GM15510 (cell line): ENCODE data around the gene SLC9A4.

ENCODE experiments used
- POLR2A ChIP-seq: IDR thresholded peaks from 3 replicates; pipeline ENCODE4 v1.6.1; 2011; ENCODE audit warnings: borderline replicate concordance; ENCODE audit not compliant: insufficient read length; ENCODE audit errors: extremely low read depth

SLC9A4 gene

GRCh38 chr2:102473020-102473419 lies at the start of gene SLC9A4:
TSS of gene SLC9A4 (plus strand) at chr2:102473226. CDS start at chr2:102473760, 534 bp downstream.
- TF ChIP-seq POLR2A: no peak

- TF ChIP-seq POLR2A: no peak
These were observed 49.7 kb upstream of the SLC9A4 start for GRCh38 chr2:102423368-102423767.

DNA sequence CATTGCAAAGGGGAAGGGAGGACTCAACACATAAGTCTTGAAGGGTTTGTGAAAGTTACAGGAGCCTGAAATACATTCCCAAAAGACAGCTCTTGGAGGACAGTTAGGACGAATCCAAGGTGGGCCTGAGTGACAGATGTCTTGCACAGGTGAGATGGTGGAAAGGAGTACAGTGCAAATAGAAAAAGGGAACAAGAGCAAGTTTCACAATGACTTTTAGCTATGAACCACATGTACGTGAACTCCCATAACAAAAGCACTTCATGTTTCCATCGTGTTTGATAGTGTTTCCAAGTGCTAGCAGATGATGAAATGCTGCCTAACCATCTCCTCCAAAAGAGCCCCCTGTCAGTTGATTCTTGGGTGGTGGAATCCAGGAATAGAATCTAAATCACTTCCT lies 48.3 kb upstream of the SLC9A4 start:
- TF ChIP-seq POLR2A: no peak

GRCh38 chr2:102425441-102426132 lies 47.4 kb upstream of the SLC9A4 start:
- TF ChIP-seq POLR2A: no peak

GRCh38 chr2:102427249-102427648 lies 45.8 kb upstream of the SLC9A4 start:
- no peak for TF ChIP-seq POLR2A

DNA sequence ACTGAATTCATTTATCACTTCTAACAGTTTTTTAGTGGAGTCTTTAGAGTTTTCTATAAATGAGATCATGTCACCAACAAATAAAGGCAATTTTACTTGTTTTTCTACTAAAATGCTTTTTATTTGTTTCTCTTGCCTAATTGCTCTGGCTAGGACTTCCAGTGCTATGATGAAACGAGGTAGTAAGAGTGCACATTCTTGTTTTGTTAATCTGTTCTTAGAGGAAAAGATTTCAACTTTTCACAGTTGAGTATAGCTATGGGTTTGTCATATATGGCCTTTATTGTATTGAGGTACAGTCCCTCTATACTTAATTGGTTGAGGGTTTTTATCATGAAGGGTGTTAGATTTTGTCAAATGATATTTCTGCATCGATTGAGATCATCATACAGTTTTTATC lies 44.5 kb upstream of the SLC9A4 start:
- TF ChIP-seq POLR2A: no peak

- no peak for TF ChIP-seq POLR2A
These were observed 40.6 kb upstream of the SLC9A4 start for GRCh38 chr2:102432386-102432785.

DNA sequence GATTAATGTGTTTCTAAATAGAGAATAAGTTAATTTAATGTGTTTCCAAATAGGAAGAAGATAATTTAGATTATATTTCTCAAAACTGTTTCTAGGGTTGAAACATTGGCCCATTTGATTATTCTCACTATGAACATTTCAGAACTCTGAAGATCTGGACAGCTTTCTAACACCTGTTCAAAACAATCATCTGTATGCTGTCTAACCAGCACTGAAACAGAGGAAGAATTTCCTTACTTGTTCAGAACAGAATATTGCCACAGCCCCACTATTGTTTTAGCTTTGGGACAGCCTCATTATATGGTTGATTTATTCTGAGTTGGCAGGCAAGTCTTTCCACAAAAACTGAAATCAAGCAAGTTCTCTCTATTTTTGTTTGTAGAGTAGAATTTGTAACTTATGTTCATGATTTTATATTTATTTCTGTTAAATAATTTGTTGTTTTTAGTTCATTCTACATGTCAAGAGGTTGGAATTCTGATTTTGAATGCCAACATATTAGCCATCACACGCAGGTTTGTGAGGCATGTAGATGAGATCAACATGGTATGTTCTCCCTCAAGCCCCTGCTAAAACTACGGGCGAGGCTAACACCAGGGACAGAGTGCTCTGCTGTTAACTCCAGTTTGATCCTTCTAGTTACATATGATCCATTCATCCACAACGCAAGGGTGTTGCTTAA lies 38.9 kb upstream of the SLC9A4 start:
- TF ChIP-seq POLR2A: no peak

GRCh38 chr2:102434655-102435381 lies 38.2 kb upstream of the SLC9A4 start:
- TF ChIP-seq POLR2A: no peak

GRCh38 chr2:102435741-102436140 lies 37.3 kb upstream of the SLC9A4 start:
- TF ChIP-seq POLR2A: no peak

- TF ChIP-seq POLR2A: no peak
These were observed 36.7 kb upstream of the SLC9A4 start for GRCh38 chr2:102436323-102436722.

DNA sequence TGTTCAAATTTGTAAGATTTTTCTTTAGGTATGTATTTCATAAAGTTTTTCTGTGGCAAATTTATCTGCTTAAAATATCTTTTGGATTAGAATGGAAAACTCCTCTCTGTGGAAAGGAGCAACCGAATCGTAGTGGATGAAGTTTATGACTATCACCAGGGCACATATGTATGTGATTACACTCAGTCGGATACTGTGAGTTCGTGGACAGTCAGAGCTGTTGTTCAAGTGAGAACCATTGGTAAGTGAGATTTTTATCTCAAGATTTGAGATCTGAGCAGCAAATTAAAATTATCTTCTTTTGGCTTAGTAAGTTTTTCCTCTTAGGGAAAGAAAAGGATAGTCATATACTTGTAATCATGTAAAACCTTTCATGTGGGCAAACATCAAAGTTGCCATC lies 35.9 kb upstream of the SLC9A4 start:
- no peak for TF ChIP-seq POLR2A

DNA sequence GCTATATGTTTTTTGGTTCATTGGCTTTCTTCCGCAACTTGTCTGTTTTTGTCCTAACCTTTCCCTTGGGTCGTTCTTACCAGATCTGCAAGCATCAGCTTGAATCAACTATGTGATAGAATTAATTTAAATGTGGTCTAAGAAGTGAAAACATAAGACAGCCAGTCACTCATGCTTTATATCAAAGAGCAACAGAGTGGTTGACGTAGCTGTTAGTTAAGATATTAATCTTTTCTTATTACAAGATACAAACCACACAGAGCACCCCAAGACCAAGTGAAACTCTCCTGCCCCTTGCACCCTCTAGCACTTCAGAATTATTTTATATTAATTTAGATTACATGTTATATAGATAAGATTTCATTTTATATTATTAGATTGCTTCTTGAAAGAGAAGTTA lies 34.9 kb upstream of the SLC9A4 start:
- TF ChIP-seq POLR2A: no peak

- TF ChIP-seq POLR2A: no peak
These were observed 34.4 kb upstream of the SLC9A4 start for GRCh38 chr2:102438578-102438977.

- TF ChIP-seq POLR2A: no peak
These were observed 33.8 kb upstream of the SLC9A4 start for GRCh38 chr2:102439065-102439695.
